Neural progenitor cell (in vitro differentiated cells): Measurements from ENCODE around the gene PJA2. TPM values are rescaled to one million over a fixed set of nuclear protein-coding genes. Genes with fewer than 3 reads are reported as not detected.

Experiments used
- DNase-seq: peaks from one replicate; pipeline ENCODE4 v3.0.0-alpha.2; 2016; ENCODE audit warnings: low spot score
- H2AFZ ChIP-seq: fragments of 200-600 bp; sonication (generic); replicated peaks from 2 replicates; pipeline ENCODE4 v1.6.1; 2016; ENCODE audit warnings: antibody characterized with exemption
- H3F3A ChIP-seq: fragments of 200-600 bp; sonication (generic); 2 replicates; pipeline ENCODE4 v1.6.1; 2016; ENCODE audit warnings: antibody characterized with exemption, low read depth
- H3K27ac ChIP-seq: fragments of 200-600 bp; sonication (generic); 2 replicates; pipeline ENCODE4 v1.5.1; 2016; ENCODE audit warnings: mild to moderate bottlenecking
- H3K27me3 ChIP-seq: fragments of 200-600 bp; sonication (generic); 2 replicates; pipeline ENCODE4 v1.6.1; 2016; ENCODE audit warnings: mild to moderate bottlenecking, moderate library complexity
- H3K36me3 ChIP-seq: fragments of 200-600 bp; sonication (generic); 2 replicates; pipeline ENCODE4 v1.5.1; 2016
- H3K4me1 ChIP-seq: fragments of 200-600 bp; sonication (generic); 2 replicates; pipeline ENCODE4 v1.6.1; 2016; ENCODE audit warnings: mixed run types
- H3K4me2 ChIP-seq: fragments of 200-600 bp; sonication (generic); 2 replicates; pipeline ENCODE4 v1.6.1; 2016
- H3K4me3 ChIP-seq: fragments of 200-600 bp; sonication (generic); 2 replicates; pipeline ENCODE4 v1.5.1; 2016
- H3K79me2 ChIP-seq: fragments of 200-600 bp; sonication (generic); 2 replicates; pipeline ENCODE4 v1.6.1; 2016; ENCODE audit warnings: low read depth
- H3K9ac ChIP-seq: fragments of 200-600 bp; sonication (generic); 2 replicates; pipeline ENCODE4 v1.6.1; 2016
- H3K9me3 ChIP-seq: fragments of 200-600 bp; sonication (generic); 2 replicates; pipeline ENCODE4 v1.5.1; 2016; ENCODE audit warnings: low read depth
- H4K20me1 ChIP-seq: fragments of 200-600 bp; sonication (generic); 2 replicates; pipeline ENCODE4 v1.6.1; 2016; ENCODE audit warnings: low read depth
- H3K27ac Mint-ChIP-seq: 3 replicates; pipeline ENCODE4 v1.8.0; 2021; ENCODE audit warnings: mixed read lengths
- H3K27me3 Mint-ChIP-seq: 2 replicates; pipeline ENCODE4 v1.8.0; 2022; ENCODE audit warnings: low read depth, mild to moderate bottlenecking, inconsistent platforms, moderate library complexity, mixed read lengths; ENCODE audit not compliant: insufficient read depth
- H3K36me3 Mint-ChIP-seq: 3 replicates; pipeline ENCODE4 v1.8.0; 2021; ENCODE audit warnings: mixed read lengths
- H3K4me1 Mint-ChIP-seq: 3 replicates; pipeline ENCODE4 v1.8.0; 2021; ENCODE audit warnings: mixed read lengths
- H3K4me3 Mint-ChIP-seq: 3 replicates; pipeline ENCODE4 v1.8.0; 2021; ENCODE audit warnings: mild to moderate bottlenecking, moderate library complexity, mixed read lengths
- H3K9me3 Mint-ChIP-seq: 3 replicates; pipeline ENCODE4 v1.8.0; 2020; ENCODE audit warnings: mixed read lengths
- CTCF ChIP-seq: fragments of 200-600 bp; sonication (generic); IDR thresholded peaks from 2 replicates; pipeline ENCODE4 v1.5.1; 2017; ENCODE audit warnings: antibody characterized with exemption, mild to moderate bottlenecking
- EZH2 ChIP-seq: fragments of 200-600 bp; sonication (generic); IDR thresholded peaks from 2 replicates; pipeline ENCODE4 v1.6.1; 2017; ENCODE audit warnings: antibody characterized with exemption, mild to moderate bottlenecking, moderate library complexity
- EZH2phosphoT487 ChIP-seq: fragments of 200-600 bp; sonication (generic); IDR thresholded peaks from 2 replicates; pipeline ENCODE4 v1.6.1; 2017; ENCODE audit warnings: antibody characterized with exemption
- total RNA-seq: library from RNA; depleted of rRNA; stranded (reverse); fragments of >200 nt; gene quantifications from 2 replicates; pipeline ENCODE4 v1.2.3, GENCODE V29; 2015; ENCODE audit warnings: low replicate concordance

The PJA2 gene
- total RNA-seq, 1 donor from 2014 or later: 128 TPM

DNA sequence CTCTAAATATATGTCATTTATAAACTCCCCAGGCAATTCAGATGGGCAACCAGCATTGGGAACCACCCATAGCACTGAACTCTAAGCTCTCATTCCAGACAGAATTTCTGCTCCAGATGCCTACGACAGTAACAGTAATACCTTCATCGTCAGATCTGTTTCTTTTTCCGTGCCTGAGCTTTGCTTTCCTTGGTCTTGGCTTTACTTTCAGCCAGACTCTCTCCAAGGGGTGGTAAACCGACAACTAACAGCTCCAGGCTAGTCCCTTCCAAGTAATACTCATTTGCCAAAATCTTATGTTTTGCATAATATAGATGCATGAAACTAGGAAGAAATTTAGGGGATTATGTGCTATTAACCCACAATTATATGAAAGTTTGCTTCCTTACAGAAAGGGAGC lies 102.3 kb downstream of the PJA2 start:
- Histone ChIP-seq H3F3A (no peaks in the 10 kb centered on the region), H4K20me1 (no peaks in the 10 kb centered on the region), H3K9me3 (no peaks in the 10 kb centered on the region), H3K36me3 (no peaks in the 10 kb centered on the region), H3K27me3 (no peaks in the 10 kb centered on the region), H3K4me1 (peaks cover 8% of the 10 kb centered on the region), H3K27ac (no peak overlapping the region), H3K4me3 (no peak overlapping the region), H3K4me2 (no peak overlapping the region), H2AFZ (no peak overlapping the region), H3K9ac (no peak overlapping the region), H3K79me2 (no peaks in the 10 kb centered on the region)
- no peak for DNase-seq
- Mint-ChIP-seq H3K27me3 (no peaks in the 10 kb centered on the region), H3K9me3 (no peaks in the 10 kb centered on the region), H3K36me3 (no peaks in the 10 kb centered on the region), H3K27ac (no peak overlapping the region), H3K4me1 (no peaks in the 10 kb centered on the region), H3K4me3 (no peak overlapping the region)
- TF ChIP-seq EZH2phosphoT487: no peak
- TF ChIP-seq EZH2: no peak
- no peak for TF ChIP-seq CTCF

DNA sequence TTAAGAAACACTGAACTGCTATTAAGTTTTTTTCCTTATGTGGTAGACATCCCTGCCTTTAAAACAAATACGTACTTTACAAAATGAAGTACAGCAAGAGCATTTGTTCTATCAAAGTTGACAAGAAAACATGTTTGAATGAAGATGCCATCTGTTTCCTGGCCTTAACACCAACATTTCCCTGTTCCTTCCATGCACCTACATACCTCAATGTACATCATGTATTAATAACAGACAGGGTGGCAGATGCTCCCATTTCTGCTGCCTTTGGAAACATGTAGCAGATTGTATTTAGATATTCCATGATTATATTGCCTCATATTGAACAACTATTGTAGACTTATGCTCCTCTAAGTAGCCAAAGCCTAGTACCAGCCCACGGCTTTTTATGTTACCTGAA lies 104.4 kb downstream of the PJA2 start:
- no peaks in the 10 kb centered on the region for H3K9me3 Mint-ChIP-seq
- Histone ChIP-seq H3K27ac (no peak overlapping the region), H3K36me3 (no peaks in the 10 kb centered on the region), H3K27me3 (no peaks in the 10 kb centered on the region), H3K9ac (no peak overlapping the region), H4K20me1 (no peaks in the 10 kb centered on the region), H3K4me3 (no peak overlapping the region), H3F3A (no peaks in the 10 kb centered on the region), H2AFZ (no peak overlapping the region), H3K79me2 (no peaks in the 10 kb centered on the region), H3K4me1 (peaks cover 13% of the 10 kb centered on the region), H3K4me2 (no peak overlapping the region), H3K9me3 (no peaks in the 10 kb centered on the region)
- DNase-seq: no peak
- TF ChIP-seq EZH2 (no peak), EZH2phosphoT487 (no peak), CTCF (no peak)
- no peaks in the 10 kb centered on the region for H3K36me3 Mint-ChIP-seq
- no peaks in the 10 kb centered on the region for H3K27me3 Mint-ChIP-seq
- no peaks in the 10 kb centered on the region for H3K4me1 Mint-ChIP-seq
- H3K4me3 Mint-ChIP-seq: no peak overlapping the region
- no peak overlapping the region for H3K27ac Mint-ChIP-seq

DNA sequence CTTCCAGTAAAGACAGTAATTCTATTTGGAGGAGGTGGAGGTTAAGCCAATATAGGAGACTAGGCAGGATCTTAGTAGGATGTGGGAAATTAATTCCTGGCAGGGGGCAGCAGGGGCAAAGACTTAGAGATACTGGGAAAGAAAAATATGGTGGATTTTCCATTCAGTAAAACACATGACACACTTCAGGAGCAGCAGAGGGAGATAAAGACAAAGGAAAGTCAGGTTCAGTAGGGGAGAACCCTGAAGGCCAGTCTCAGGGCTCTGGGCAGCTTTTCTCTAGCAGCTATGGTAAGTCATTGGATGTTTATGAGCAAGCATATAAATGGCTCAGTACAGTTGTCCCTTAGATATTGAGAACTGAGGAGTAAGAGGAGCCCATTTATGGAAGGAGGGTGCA lies 105.5 kb downstream of the PJA2 start:
- H3K9ac ChIP-seq: no peak overlapping the region
- no peak overlapping the region for H2AFZ ChIP-seq
- no peak for DNase-seq
- H3K4me1 Mint-ChIP-seq: no peaks in the 10 kb centered on the region
- H3K4me3 Mint-ChIP-seq: no peak overlapping the region
- H3K36me3 ChIP-seq: no peaks in the 10 kb centered on the region
- H3K9me3 Mint-ChIP-seq: no peaks in the 10 kb centered on the region
- no peaks in the 10 kb centered on the region for H3K27me3 Mint-ChIP-seq
- H3K9me3 ChIP-seq: no peaks in the 10 kb centered on the region
- H3K4me3 ChIP-seq: no peak overlapping the region
- H4K20me1 ChIP-seq: no peaks in the 10 kb centered on the region
- no peaks in the 10 kb centered on the region for H3K36me3 Mint-ChIP-seq
- TF ChIP-seq EZH2: no peak
- TF ChIP-seq CTCF: no peak
- no peak for TF ChIP-seq EZH2phosphoT487
- H3F3A ChIP-seq: no peaks in the 10 kb centered on the region
- H3K27me3 ChIP-seq: no peaks in the 10 kb centered on the region
- no peak overlapping the region for H3K4me2 ChIP-seq
- H3K4me1 ChIP-seq: peaks cover 13% of the 10 kb centered on the region
- H3K27ac Mint-ChIP-seq: no peak overlapping the region
- H3K27ac ChIP-seq: no peak overlapping the region
- no peaks in the 10 kb centered on the region for H3K79me2 ChIP-seq
